Osteoblast (primary cell): ENCODE results near the gene DTNB. TPM values are rescaled to one million over a fixed set of nuclear protein-coding genes. Genes with fewer than 3 reads are reported as not detected.

Experiments used
- DNase-seq: peaks from one replicate; pipeline ENCODE4 v3.0.0; 2011; ENCODE audit warnings: low spot score, mixed read lengths; ENCODE audit not compliant: insufficient read length; ENCODE audit errors: missing footprints
- H2AFZ ChIP-seq: 2 replicates; pipeline ENCODE4 v1.6.0; 2011; ENCODE audit warnings: mild to moderate bottlenecking, low read length
- H3K27ac ChIP-seq: 2 replicates; pipeline ENCODE4 v1.5.1; 2011; ENCODE audit warnings: mild to moderate bottlenecking, low read depth, low read length, moderate library complexity
- H3K27me3 ChIP-seq: 2 replicates; pipeline ENCODE4 v1.6.0; 2012; ENCODE audit warnings: mild to moderate bottlenecking, control low read depth, inconsistent platforms, low read length, moderate library complexity; ENCODE audit not compliant: insufficient read depth
- H3K36me3 ChIP-seq: 2 replicates; pipeline ENCODE4 v1.5.1; 2011; ENCODE audit warnings: mild to moderate bottlenecking, low read length, control low read depth, moderate library complexity; ENCODE audit not compliant: insufficient read depth
- H3K4me1 ChIP-seq: 2 replicates; pipeline ENCODE4 v1.5.1; 2011; ENCODE audit warnings: mild to moderate bottlenecking, low read length, control low read depth, moderate library complexity; ENCODE audit not compliant: insufficient read depth
- H3K4me2 ChIP-seq: 2 replicates; pipeline ENCODE4 v1.6.0; 2011; ENCODE audit warnings: mild to moderate bottlenecking, low read length; ENCODE audit not compliant: insufficient read depth
- H3K4me3 ChIP-seq: fragments of 200-600 bp; sonication (generic); 3 replicates; pipeline ENCODE4 v1.5.1; 2012; ENCODE audit warnings: mild to moderate bottlenecking, low read length, inconsistent platforms; ENCODE audit not compliant: insufficient read depth
- H3K79me2 ChIP-seq: 2 replicates; pipeline ENCODE4 v1.6.0; 2012; ENCODE audit warnings: mild to moderate bottlenecking, low read length, control low read depth, inconsistent platforms; ENCODE audit not compliant: insufficient read depth
- H3K9me3 ChIP-seq: 2 replicates; pipeline ENCODE4 v1.5.1; 2011; ENCODE audit warnings: low read depth, low read length, control low read depth
- H4K20me1 ChIP-seq: 2 replicates; pipeline ENCODE4 v1.6.0; 2012; ENCODE audit warnings: mild to moderate bottlenecking, low read length, control low read depth; ENCODE audit not compliant: insufficient read depth
- total RNA-seq: library from RNA; depleted of rRNA; stranded (reverse); fragments of >200 nt; gene quantifications from 2 replicates; pipeline ENCODE4 v1.2.3, GENCODE V29; 2012
- TF ChIP-seq, protein P1 (sequence below): IDR thresholded peaks from 2 replicates; pipeline ENCODE4 v1.5.1; 2011; ENCODE audit warnings: mild to moderate bottlenecking, low read depth, low read length, moderate library complexity; ENCODE audit errors: extremely low read depth

Gene DTNB
- total RNA-seq, 1 donor = 9.8 TPM

GRCh38 chr2:25620077-25620476 is 53.3 kb downstream of the DTNB start:
- Histone ChIP-seq H3K27me3 (no peaks in the 10 kb centered on the region), H3K36me3 (no peaks in the 10 kb centered on the region), H3K4me3 (no peak overlapping the region), H3K4me1 (peaks cover 20% of the 10 kb centered on the region), H2AFZ (no peak overlapping the region), H3K9me3 (no peaks in the 10 kb centered on the region), H4K20me1 (no peaks in the 10 kb centered on the region), H3K79me2 (no peaks in the 10 kb centered on the region), H3K4me2 (no peak overlapping the region), H3K27ac (no peak overlapping the region)
- DNase-seq = no peak
- TF ChIP-seq, protein P1, sequence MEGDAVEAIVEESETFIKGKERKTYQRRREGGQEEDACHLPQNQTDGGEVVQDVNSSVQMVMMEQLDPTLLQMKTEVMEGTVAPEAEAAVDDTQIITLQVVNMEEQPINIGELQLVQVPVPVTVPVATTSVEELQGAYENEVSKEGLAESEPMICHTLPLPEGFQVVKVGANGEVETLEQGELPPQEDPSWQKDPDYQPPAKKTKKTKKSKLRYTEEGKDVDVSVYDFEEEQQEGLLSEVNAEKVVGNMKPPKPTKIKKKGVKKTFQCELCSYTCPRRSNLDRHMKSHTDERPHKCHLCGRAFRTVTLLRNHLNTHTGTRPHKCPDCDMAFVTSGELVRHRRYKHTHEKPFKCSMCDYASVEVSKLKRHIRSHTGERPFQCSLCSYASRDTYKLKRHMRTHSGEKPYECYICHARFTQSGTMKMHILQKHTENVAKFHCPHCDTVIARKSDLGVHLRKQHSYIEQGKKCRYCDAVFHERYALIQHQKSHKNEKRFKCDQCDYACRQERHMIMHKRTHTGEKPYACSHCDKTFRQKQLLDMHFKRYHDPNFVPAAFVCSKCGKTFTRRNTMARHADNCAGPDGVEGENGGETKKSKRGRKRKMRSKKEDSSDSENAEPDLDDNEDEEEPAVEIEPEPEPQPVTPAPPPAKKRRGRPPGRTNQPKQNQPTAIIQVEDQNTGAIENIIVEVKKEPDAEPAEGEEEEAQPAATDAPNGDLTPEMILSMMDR = no peak

- Histone ChIP-seq H3K79me2 (no peaks in the 10 kb centered on the region), H2AFZ (no peak overlapping the region), H3K4me1 (peaks cover 20% of the 10 kb centered on the region), H3K9me3 (no peaks in the 10 kb centered on the region), H3K4me3 (no peak overlapping the region), H4K20me1 (no peaks in the 10 kb centered on the region), H3K27ac (no peak overlapping the region), H3K4me2 (peak overlapping the region; percentile 89), H3K36me3 (no peaks in the 10 kb centered on the region), H3K27me3 (no peaks in the 10 kb centered on the region)
- DNase-seq = no peak
- TF ChIP-seq, protein P1 = no peak
Measured at GRCh38 chr2:25619185-25619584, 54.2 kb downstream of the DTNB start.

GRCh38 chr2:25618676-25619075 is 54.7 kb downstream of the DTNB start:
- TF ChIP-seq, protein P1 = no peak
- Histone ChIP-seq H3K4me3 (peak overlapping the region; percentile 59), H3K4me1 (peaks cover 20% of the 10 kb centered on the region), H4K20me1 (no peaks in the 10 kb centered on the region), H2AFZ (no peak overlapping the region), H3K79me2 (no peaks in the 10 kb centered on the region), H3K9me3 (no peaks in the 10 kb centered on the region), H3K4me2 (peak overlapping the region; percentile 89), H3K27me3 (no peaks in the 10 kb centered on the region), H3K27ac (peak overlapping the region; percentile 88), H3K36me3 (no peaks in the 10 kb centered on the region)
- DNase-seq = peak; percentile 82

GRCh38 chr2:25617948-25618646 is 55.3 kb downstream of the DTNB start:
- H3K4me3 ChIP-seq = peak overlapping the region; percentile 59
- TF ChIP-seq, protein P1 = no peak
- H3K9me3 ChIP-seq = no peaks in the 10 kb centered on the region
- H2AFZ ChIP-seq = no peak overlapping the region
- H4K20me1 ChIP-seq = no peaks in the 10 kb centered on the region
- peaks cover 20% of the 10 kb centered on the region for H3K4me1 ChIP-seq
- H3K36me3 ChIP-seq = no peaks in the 10 kb centered on the region
- no peaks in the 10 kb centered on the region for H3K79me2 ChIP-seq
- no peaks in the 10 kb centered on the region for H3K27me3 ChIP-seq
- H3K4me2 ChIP-seq = peak overlapping the region; percentile 89
- H3K27ac ChIP-seq = peak overlapping the region; percentile 88
- peak; percentile 77 for DNase-seq
